ENCODE measurements around the gene PLEKHA7.

DNA sequence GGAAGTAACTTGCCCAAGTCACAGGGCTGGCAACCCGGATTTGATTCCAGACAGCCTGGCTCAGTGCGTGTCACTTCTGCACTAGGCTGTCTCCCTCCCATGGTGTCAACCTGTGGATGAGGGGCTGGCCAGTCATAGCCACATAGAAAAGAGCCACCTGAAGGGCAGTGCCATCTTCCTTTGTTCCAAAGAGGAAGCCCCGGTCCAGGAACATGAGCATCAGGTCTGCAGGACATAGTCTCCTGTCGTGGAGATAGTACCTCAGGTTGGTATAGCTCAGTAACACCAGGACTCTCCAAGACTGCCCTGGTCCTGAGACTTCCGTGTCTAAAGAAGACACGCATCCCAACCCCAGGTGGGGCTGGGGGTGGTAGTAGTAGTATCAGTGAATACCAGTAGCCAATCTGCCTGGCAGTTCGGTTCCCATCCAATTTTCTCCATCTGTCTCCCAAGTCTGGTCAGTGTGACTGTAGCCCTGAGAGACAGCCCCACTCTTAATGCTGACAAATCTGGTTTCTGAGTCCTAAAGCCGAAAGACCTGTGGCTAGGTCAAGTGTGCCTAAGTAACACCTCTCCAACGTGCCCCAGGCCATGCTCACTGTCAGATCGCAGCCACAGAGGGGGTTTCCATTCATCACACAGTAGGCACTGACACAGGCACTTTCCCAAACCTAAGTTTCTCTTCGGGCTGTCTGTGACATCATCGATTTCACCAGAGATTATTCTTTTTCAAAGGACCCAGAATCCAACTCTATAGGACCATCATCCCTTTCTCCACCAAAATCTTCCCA, 242.7 kb downstream of the PLEKHA7 start:
- TF ChIP-seq POLR2A (IDR thresholded peaks at IDR 0.05; ENCODE audit: low read depth, low read length) (no peak), POLR2AphosphoS5 (IDR thresholded peaks at IDR 0.05; ENCODE audit: low read depth, low read length) (no peak), TAF1 (IDR thresholded peaks at IDR 0.05; ENCODE audit: borderline replicate concordance, low read depth, low read length) (no peak)

All from GM12892 (cell line).